SU-DHL-6 (cell line): Measurements from ENCODE around the gene PRRX2.
"Not testable (repeated sequence)": the region's sequence is repeated elsewhere in the genome, so short reads cannot be mapped to it uniquely, and the experiment has no call there.

Source experiments
- H2AFZ ChIP-seq: fragments of 200-600 bp; sonication (generic); 2 replicates; pipeline ENCODE4 v1.6.1; 2014; ENCODE audit warnings: low read depth, mild to moderate bottlenecking, moderate library complexity, mixed read lengths, antibody characterized with exemption, low read length; ENCODE audit not compliant: severe bottlenecking
- H3F3A ChIP-seq: fragments of 200-600 bp; shearing (Covaris generic); 2 replicates; pipeline ENCODE4 v1.6.0; 2016; ENCODE audit warnings: antibody characterized with exemption, mild to moderate bottlenecking; ENCODE audit not compliant: insufficient read depth
- H3K27ac ChIP-seq: fragments of 200-600 bp; sonication (generic); 2 replicates; pipeline ENCODE4 v1.5.1; 2016; ENCODE audit warnings: low read depth, mild to moderate bottlenecking, low read length, moderate library complexity, mixed read lengths
- H3K27me3 ChIP-seq: fragments of 200-600 bp; sonication (generic), shearing (Covaris generic); 2 replicates; pipeline ENCODE4 v1.6.0; 2014; ENCODE audit warnings: mild to moderate bottlenecking, low read length
- H3K36me3 ChIP-seq: fragments of 200-600 bp; sonication (generic); 2 replicates; pipeline ENCODE4 v1.6.1; 2014; ENCODE audit warnings: mild to moderate bottlenecking, low read length, mixed read lengths
- H3K4me2 ChIP-seq: fragments of 300-600, 200-600 bp; shearing (Covaris generic), sonication (generic); 2 replicates; pipeline ENCODE4 v1.6.0; 2014; ENCODE audit warnings: low read length, low read depth, mild to moderate bottlenecking; ENCODE audit not compliant: poor library complexity, severe bottlenecking
- H3K4me3 ChIP-seq: fragments of 200-600 bp; sonication (generic); 2 replicates; pipeline ENCODE4 v1.5.1; 2014; ENCODE audit warnings: antibody characterized with exemption, low read length, mild to moderate bottlenecking, mixed read lengths; ENCODE audit not compliant: insufficient read depth, poor library complexity, severe bottlenecking
- H3K79me2 ChIP-seq: fragments of 200-600 bp; sonication (generic); 2 replicates; pipeline ENCODE4 v1.6.1; 2014; ENCODE audit warnings: mild to moderate bottlenecking, low read length, moderate library complexity; ENCODE audit not compliant: insufficient read depth
- H3K9ac ChIP-seq: fragments of 200-600 bp; sonication (generic); 2 replicates; pipeline ENCODE4 v1.7.0; 2014; ENCODE audit warnings: mild to moderate bottlenecking, low read length
- H3K9me2 ChIP-seq: fragments of 200-600 bp; sonication (generic); replicated peaks from 2 replicates; pipeline ENCODE4 v1.6.1; 2014; ENCODE audit warnings: low read length; ENCODE audit not compliant: insufficient read depth
- H3K9me3 ChIP-seq: fragments of 200-600 bp; sonication (generic); 2 replicates; pipeline ENCODE4 v1.6.1; 2014; ENCODE audit warnings: low read length, mixed read lengths; ENCODE audit not compliant: insufficient read depth
- H4K20me1 ChIP-seq: fragments of 200-600 bp; sonication (generic); 2 replicates; pipeline ENCODE4 v1.6.1; 2014; ENCODE audit warnings: low read depth, mild to moderate bottlenecking, antibody characterized with exemption, low read length, moderate library complexity, mixed read lengths
- EZH2phosphoT487 ChIP-seq: fragments of 200-600 bp; sonication (generic), shearing (Covaris generic); conservative IDR thresholded peaks from 2 replicates; pipeline ENCODE4 v1.6.1; 2018; ENCODE audit warnings: mild to moderate bottlenecking, antibody characterized with exemption, low read length, moderate library complexity, mixed read lengths
- TF ChIP-seq, protein P1 (sequence below): fragments of 200-600 bp; sonication (generic); IDR thresholded peaks from one replicate; pipeline ENCODE4 v1.5.1; 2017; ENCODE audit warnings: antibody characterized with exemption, mild to moderate bottlenecking, low read length, moderate library complexity; ENCODE audit not compliant: insufficient read depth, poor library complexity, severe bottlenecking

PRRX2 gene

GRCh38 chr9:129656795-129657390 lies 8.6 kb upstream of the PRRX2 start:
- Histone ChIP-seq H3K9me3 (no peaks in the 10 kb centered on the region), H3K9ac (no peak overlapping the region), H4K20me1 (no peaks in the 10 kb centered on the region), H2AFZ (no peak overlapping the region), H3F3A (no peaks in the 10 kb centered on the region), H3K79me2 (no peaks in the 10 kb centered on the region), H3K4me3 (no peak overlapping the region), H3K36me3 (no peaks in the 10 kb centered on the region), H3K27me3 (no peaks in the 10 kb centered on the region), H3K27ac (no peak overlapping the region), H3K9me2 (no peaks in the 10 kb centered on the region), H3K4me2 (no peak overlapping the region)
- TF ChIP-seq, protein P1, sequence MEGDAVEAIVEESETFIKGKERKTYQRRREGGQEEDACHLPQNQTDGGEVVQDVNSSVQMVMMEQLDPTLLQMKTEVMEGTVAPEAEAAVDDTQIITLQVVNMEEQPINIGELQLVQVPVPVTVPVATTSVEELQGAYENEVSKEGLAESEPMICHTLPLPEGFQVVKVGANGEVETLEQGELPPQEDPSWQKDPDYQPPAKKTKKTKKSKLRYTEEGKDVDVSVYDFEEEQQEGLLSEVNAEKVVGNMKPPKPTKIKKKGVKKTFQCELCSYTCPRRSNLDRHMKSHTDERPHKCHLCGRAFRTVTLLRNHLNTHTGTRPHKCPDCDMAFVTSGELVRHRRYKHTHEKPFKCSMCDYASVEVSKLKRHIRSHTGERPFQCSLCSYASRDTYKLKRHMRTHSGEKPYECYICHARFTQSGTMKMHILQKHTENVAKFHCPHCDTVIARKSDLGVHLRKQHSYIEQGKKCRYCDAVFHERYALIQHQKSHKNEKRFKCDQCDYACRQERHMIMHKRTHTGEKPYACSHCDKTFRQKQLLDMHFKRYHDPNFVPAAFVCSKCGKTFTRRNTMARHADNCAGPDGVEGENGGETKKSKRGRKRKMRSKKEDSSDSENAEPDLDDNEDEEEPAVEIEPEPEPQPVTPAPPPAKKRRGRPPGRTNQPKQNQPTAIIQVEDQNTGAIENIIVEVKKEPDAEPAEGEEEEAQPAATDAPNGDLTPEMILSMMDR = no peak
- no peak for TF ChIP-seq EZH2phosphoT487

DNA sequence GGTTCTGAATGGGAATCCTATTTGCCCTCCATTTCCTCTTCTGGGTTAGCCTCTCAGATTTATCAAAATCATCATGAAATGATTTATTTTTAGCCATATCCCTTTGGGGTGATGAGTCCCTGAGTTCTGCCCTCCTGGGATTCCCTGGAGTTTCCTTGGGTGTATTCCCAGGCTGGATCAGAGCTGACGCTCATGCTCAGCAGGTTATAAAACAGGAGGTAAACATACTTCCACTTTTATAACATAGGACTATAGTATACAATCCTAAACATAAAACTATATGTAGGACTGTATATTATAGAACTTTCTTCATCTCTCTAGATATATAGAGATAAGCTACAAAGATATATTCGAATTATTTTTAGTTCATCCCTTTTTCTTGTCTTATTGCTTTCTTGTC lies 4.4 kb upstream of the PRRX2 start:
- no peak overlapping the region for H3K27ac ChIP-seq
- no peaks in the 10 kb centered on the region for H4K20me1 ChIP-seq
- no peaks in the 10 kb centered on the region for H3K27me3 ChIP-seq
- H3K4me3 ChIP-seq = no peak overlapping the region
- H3K4me2 ChIP-seq = no peak overlapping the region
- no peaks in the 10 kb centered on the region for H3F3A ChIP-seq
- H3K9me3 ChIP-seq = no peaks in the 10 kb centered on the region
- no peaks in the 10 kb centered on the region for H3K79me2 ChIP-seq
- no peaks in the 10 kb centered on the region for H3K36me3 ChIP-seq
- TF ChIP-seq, protein P1 = no peak
- no peak for TF ChIP-seq EZH2phosphoT487
- no peak overlapping the region for H3K9ac ChIP-seq
- no peak overlapping the region for H2AFZ ChIP-seq
- H3K9me2 ChIP-seq = no peaks in the 10 kb centered on the region

GRCh38 chr9:129662239-129662638 lies 3.2 kb upstream of the PRRX2 start:
- H3K27ac ChIP-seq, H3F3A ChIP-seq, H3K4me3 ChIP-seq, H3K27me3 ChIP-seq, H3K9ac ChIP-seq, H3K4me2 ChIP-seq, H3K36me3 ChIP-seq, H3K9me3 ChIP-seq, H2AFZ ChIP-seq, H3K9me2 ChIP-seq, H4K20me1 ChIP-seq, H3K79me2 ChIP-seq: not testable (repeated sequence)

DNA sequence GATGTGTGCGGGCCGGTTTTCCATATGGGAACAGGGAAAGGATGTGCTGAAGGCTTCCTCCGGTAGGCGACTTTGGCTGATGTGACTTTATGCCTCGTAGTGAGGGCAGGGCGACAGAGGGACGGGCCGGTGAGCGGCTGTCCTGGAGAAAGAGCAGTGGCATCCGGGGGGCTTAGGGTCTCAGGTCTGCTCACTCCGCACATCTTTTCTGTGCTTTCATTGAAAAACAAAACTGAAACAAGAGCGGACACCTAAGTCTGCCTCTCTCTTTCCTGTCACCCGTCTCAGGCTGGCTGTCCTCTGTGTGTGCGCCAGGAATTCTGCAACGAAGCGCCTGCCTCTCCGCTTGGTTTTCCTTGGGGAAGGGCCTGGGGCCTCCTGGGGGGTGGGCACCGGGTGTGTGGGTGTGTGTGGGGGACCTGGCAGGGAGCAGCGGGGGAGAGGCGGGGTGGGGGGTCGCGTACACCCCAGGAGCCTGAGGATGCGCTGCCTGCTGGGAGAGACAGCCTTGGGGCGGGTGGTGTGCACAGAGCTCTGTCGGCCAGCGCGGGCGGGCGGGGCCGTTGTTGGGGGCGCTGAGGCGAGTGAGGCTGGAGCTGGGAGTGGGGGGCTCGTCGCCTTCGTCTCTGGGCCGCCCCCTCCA lies 580 bp upstream of the PRRX2 start:
- TF ChIP-seq EZH2phosphoT487 = no peak
- TF ChIP-seq, protein P1 = no peak
- Histone ChIP-seq H3K27ac (no peak overlapping the region), H3K9me2 (no peaks in the 10 kb centered on the region), H3K4me3 (no peak overlapping the region), H3K9me3 (no peaks in the 10 kb centered on the region), H3K9ac (no peak overlapping the region), H4K20me1 (no peaks in the 10 kb centered on the region), H3K4me2 (no peak overlapping the region), H3K79me2 (no peaks in the 10 kb centered on the region), H3K27me3 (no peaks in the 10 kb centered on the region), H3F3A (no peaks in the 10 kb centered on the region), H3K36me3 (no peaks in the 10 kb centered on the region), H2AFZ (no peak overlapping the region)
